ENCODE data around the gene KISS1.

The KISS1 gene

DNA sequence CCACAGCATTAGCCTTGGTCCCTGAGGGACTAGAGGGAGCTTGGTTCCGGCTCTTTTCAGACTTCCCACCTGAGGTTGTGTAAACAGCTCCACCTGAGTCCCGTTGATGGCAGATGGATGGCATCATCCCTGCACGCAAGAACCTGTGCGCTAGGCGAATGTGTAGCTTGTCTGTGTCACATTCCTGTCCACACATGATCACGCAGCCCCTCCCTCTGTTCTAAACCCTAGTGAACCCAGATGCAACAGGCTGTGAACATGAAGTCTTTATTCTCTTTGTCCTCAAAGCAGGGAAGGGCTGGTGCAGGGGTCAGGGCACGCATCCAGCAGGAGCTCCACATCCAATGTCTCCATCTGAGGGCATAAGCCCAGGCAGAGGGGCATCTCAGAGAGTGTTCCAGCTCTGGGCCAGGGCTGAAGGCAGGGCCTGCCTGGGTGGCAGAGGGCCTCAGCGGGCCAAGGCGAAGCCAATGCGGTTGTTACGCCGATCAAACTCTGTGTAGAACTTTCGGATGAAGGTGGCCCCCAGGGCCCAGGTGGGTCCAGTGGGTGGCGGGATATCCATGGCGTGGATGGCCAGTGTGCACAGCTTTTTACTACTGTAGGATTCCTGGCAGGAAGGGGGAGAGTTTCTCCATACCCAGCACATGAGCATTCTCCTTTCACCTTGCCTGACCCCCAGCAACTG, 41.6 kb downstream of the KISS1 start:
- DNase-seq (ENCODE audit: low read depth), result no peak

DNA sequence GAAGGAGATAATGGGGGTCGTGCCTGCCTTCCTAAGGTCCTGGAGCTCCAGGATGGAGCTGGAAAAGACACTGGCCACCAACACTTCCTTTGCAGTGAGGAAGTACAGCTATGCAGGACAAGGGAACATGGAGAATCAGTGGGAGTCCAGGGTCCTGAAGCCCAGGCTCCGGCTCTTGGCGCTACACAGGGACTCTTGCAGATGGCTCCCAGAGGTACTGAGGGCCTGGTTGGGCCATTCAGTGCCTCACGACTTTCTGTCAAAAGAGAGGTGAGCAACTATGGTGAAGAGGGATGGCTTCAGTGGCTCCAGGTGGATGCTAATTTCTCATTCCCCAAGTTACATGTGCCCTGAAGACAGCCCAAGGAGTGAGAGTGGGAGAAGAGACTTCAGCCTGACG, 42.6 kb downstream of the KISS1 start:
- no peak for DNase-seq (ENCODE audit: low read depth)

GRCh38 chr1:204152310-204153044, 43.8 kb downstream of the KISS1 start:
- no peak for DNase-seq (ENCODE audit: low read depth)

GRCh38 chr1:204151552-204152309, 44.6 kb downstream of the KISS1 start, which contains the start of gene ETNK2:
Gene ETNK2, minus strand, starts transcription at chr1:204152044. Its CDS starts 192 bp downstream, at chr1:204151852.
- DNase-seq (ENCODE audit: low read depth), result peak; percentile 42

GRCh38 chr1:204150702-204151551, 45.4 kb downstream of the KISS1 start:
- DNase-seq (ENCODE audit: low read depth), result no peak

DNA sequence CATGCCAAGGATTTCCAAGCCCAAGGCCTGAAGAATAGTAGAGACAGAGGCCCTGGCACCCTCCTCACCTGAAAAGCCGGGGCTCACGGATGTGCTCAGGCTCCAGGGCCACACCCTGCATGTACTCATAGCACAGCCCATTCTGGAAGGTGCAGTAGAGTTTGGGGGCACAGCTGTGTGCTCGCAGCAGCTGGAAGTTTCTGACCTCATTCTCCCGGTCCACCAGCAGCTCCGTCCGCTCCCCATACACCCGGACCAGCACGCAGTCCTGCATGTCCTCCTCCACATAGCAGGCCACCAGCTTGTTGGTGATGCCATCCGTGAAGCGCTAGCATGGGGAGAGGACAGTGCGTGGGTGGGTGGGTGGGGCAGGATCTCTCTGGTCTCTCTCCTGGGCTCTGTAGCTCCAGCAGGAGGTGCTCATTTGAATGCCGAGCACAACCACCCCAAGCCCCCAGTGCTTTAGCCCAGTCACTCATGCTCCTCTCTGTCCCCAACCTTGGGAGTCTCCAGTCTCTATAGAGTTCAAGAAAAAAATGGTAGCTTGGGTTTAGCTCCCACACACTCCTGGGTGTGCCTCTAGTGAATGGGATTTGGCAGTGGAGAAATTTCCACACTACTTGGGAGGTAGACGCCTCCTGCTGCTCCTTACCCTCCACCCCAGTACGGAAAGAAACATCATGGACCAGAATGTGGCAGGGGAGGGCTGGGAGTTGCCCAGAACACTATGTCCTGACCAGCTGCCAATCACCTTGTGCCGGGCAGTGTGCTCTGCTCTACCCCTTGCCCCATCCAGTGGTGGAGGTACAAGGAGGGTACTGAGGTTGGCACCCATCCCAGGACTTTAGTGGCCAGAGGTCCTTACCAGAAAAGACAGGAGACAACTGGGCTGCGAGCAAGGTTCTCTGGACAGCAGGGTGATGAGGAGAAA, 46.4 kb downstream of the KISS1 start:
- no peak for DNase-seq (ENCODE audit: low read depth)

- no peak for DNase-seq (ENCODE audit: low read depth)
Observed at GRCh38 chr1:204149107-204149506, 47.2 kb downstream of the KISS1 start.

- DNase-seq (ENCODE audit: low read depth), result no peak
Observed at GRCh38 chr1:204147406-204148383, 48.6 kb downstream of the KISS1 start.

GRCh38 chr1:204146965-204147364, 49.3 kb downstream of the KISS1 start:
- no peak for DNase-seq (ENCODE audit: low read depth)

GRCh38 chr1:204146309-204146708, 50.0 kb downstream of the KISS1 start:
- DNase-seq (ENCODE audit: low read depth), result no peak

DNA sequence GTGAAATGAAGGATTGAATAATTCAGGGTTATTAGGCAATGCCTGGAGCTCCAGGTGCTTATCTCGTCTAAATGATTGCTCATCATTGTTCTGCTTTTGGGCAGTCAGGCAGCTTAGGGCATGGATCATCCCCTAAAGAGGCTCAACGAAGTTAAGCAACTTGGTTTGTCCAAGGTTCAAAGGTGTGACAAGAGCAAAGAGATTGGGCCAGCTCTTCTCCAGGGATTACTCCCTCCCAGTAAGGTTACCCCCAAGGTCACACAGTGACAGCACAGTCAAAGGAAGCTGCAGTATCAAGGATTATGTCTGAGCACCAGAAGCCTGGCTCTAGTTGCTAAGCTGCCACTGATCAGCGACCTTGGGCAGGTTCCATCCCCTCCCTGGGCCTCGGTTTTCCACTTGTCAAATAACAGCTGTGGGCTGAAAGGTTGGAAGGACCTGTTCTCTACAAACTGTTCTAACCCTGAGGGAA, 51.2 kb downstream of the KISS1 start:
- no peak for DNase-seq (ENCODE audit: low read depth)

GRCh38 chr1:204143276-204144041, 52.8 kb downstream of the KISS1 start:
- no peak for DNase-seq (ENCODE audit: low read depth)

GRCh38 chr1:204142032-204142974, 54.0 kb downstream of the KISS1 start:
- no peak for DNase-seq (ENCODE audit: low read depth)

DNA sequence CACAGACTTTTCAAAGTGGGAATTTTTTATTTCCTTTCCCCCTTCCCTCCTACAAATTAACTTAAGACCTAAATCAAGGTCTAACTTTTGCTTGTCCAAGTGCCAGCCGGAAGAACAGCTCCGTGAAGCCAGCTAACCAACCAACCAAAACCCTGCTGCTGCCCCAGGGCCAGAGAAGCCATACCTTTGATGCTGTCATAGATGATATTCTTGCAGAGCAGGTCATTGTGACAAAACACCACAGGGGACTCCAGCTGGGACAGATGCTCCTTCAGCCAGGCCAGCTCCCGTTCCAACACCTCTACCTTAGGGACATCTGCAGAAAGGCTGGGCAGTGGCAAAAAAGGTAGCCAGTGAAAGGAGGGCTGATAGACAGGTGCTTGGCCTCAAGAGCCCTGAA, 55.2 kb downstream of the KISS1 start:
- DNase-seq (ENCODE audit: low read depth), result no peak

Data from activated T-helper 9 cell treated with anti-CD3 and anti-CD28 coated beads, Interleukin-2, amount 50 U/mL, for 16 hours (primary cell).